GM19193 (cell line): ENCODE data around the gene DACH1.

Source experiments
- POLR2A ChIP-seq: IDR thresholded peaks from 4 replicates; pipeline ENCODE4 v1.6.1; 2011; ENCODE audit not compliant: insufficient read depth, insufficient read length; ENCODE audit errors: extremely low read depth

Gene DACH1

GRCh38 chr13:71513411-71514033 is 353.5 kb downstream of the DACH1 start:
- no peak for TF ChIP-seq POLR2A

GRCh38 chr13:71503781-71504180 is 363.2 kb downstream of the DACH1 start:
- TF ChIP-seq POLR2A: no peak

GRCh38 chr13:71499944-71500514 is 367.0 kb downstream of the DACH1 start:
- no peak for TF ChIP-seq POLR2A

- no peak for TF ChIP-seq POLR2A
Measured at GRCh38 chr13:71499235-71499634, 367.8 kb downstream of the DACH1 start.

- TF ChIP-seq POLR2A: no peak
Measured at GRCh38 chr13:71493189-71493588, 373.8 kb downstream of the DACH1 start.

GRCh38 chr13:71492346-71492871 is 374.6 kb downstream of the DACH1 start:
- no peak for TF ChIP-seq POLR2A

GRCh38 chr13:71491010-71491409 is 376.0 kb downstream of the DACH1 start:
- TF ChIP-seq POLR2A: no peak

GRCh38 chr13:71489041-71489440 is 378.0 kb downstream of the DACH1 start:
- TF ChIP-seq POLR2A: no peak

GRCh38 chr13:71488201-71488600 is 378.8 kb downstream of the DACH1 start:
- TF ChIP-seq POLR2A: no peak

- no peak for TF ChIP-seq POLR2A
Measured at GRCh38 chr13:71485913-71486312, 381.1 kb downstream of the DACH1 start.

- TF ChIP-seq POLR2A: no peak
Measured at GRCh38 chr13:71483733-71484132, 383.3 kb downstream of the DACH1 start.

GRCh38 chr13:71481501-71481900 is 385.5 kb downstream of the DACH1 start:
- no peak for TF ChIP-seq POLR2A

- TF ChIP-seq POLR2A: no peak
Measured at GRCh38 chr13:71481046-71481445, 386.0 kb downstream of the DACH1 start.

GRCh38 chr13:71477735-71478134 is 389.3 kb downstream of the DACH1 start:
- no peak for TF ChIP-seq POLR2A

GRCh38 chr13:71474936-71475335 is 392.1 kb downstream of the DACH1 start:
- TF ChIP-seq POLR2A: no peak

GRCh38 chr13:71469626-71470025 is 397.4 kb downstream of the DACH1 start:
- no peak for TF ChIP-seq POLR2A
